ENCODE data around the gene CFAP100. TPM values are rescaled to one million over a fixed set of nuclear protein-coding genes. Genes with fewer than 3 reads are reported as not detected.

Gene CFAP100
- total RNA-seq, 1 experiment from 2014 or later: not detected

DNA sequence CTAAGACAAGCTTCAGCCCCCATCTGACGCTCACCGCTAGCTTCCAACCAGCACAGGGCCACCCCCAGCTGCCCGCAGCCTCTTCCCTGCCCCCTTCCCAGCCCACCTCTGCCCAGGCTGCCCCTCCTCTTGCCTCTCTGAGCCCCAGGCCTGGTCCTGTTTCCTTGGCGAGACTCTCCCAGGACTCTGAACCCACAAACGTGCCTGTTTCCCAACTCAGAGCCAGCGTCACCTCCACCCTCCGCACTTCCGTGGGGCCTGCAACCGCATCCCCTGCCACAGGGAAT lies 45.9 kb downstream of the CFAP100 start:
- DNase-seq (ENCODE audit: low read depth): no peak

DNA sequence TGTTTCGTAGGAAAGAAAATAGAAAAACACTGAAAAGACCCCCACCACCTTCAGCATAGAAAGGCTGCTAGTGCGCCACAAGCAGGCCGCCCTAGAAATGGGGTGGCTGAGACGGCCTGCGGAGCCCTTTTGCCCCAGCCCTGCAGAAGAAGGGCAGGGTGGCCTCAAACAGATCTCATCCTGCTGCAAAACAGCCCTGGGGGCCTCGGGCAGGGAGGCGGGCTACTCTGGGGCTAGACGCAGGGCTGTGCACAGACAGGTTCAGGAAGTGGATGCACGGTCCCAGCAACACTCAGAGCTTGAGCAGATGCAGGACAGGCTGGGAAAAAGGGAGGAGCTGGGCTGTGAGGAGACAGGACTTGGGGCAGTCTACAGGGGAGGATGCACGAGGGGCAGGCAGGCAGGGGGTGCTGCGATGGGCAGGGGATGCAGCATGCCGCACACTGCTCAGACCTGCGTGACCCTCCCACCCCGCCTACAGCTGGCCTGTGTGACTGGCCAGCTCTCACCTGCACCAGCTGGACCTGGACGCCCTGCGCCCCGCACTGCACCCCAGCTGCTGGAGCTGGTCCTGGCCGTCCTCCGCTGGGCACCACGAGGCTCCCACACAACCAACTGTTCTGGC lies 46.7 kb downstream of the CFAP100 start:
- DNase-seq (ENCODE audit: low read depth): no peak

DNA sequence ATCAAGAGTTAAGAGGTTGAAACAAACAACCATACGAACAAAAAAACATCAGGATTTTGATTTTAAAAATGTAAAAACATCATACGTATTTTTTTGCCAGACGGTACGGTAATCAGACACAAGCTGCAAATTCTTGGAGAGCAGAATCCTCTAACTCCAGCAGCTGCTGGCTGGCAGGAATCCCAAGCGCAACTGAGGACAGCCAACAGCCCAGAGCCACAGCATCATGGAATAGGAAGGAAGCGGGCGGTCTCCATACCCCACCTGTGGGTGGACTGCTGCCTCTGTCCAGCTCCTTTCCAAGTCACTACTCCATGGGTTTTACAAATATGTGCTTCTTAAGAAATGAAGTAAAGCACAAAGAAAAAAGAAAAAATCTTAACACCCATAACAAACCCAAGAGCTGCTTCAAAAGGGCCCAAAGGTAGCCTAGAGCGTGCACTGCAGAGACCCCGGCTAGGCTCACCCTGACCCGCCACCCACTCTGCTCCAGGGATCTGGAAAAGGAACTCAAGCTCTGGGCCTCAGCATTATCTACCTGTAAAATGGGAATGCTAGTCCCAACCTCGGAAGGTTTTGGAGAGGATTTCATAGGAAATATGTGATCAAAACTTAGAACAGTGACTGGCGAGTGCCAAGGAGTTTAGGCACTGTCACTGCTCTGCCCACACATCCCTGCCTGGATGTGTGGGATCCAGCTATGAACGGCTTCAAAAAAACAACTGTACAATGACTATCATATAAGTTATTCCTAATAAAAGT lies 47.6 kb downstream of the CFAP100 start:
- no peak for DNase-seq (ENCODE audit: low read depth)

DNA sequence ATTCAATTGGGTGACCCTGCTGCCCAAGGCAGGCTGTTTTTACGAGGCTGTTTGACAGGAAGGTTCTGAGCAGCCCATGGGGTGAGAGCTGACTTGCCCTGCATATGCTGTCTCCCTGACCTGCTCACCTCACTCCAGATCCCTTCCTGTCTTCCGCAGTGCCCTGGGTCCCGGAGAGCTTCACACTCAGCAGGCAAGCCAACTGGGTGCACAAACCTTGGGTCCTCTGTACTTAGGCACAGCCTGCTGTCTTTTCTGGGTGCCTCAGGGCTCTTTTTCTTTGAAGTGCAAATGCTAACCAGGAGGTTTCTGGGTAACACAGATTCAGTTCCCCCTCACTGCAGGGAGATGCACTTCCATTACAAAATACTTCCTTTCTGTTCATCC lies 48.1 kb downstream of the CFAP100 start:
- DNase-seq (ENCODE audit: low read depth): no peak

DNA sequence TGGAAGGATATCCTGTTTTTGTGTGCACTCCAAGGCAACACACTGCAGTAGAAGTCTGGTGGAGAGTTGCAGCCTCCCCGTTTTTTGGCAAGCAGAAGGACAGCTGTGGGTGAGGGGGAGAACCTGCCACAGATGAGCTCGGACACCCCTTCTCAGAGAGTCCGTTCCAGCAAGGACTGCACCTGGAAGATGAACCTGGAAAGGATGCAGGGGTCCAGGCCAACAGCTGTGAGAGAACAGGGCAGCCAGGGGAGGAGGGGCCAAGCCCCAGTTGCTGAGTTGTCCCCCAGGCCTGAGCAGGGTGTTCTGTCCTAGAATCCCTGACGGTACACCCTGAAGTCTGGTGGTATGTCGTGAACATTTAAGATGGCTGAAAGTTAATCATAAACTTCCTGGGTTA lies 50.8 kb downstream of the CFAP100 start:
- DNase-seq (ENCODE audit: low read depth): no peak

DNA sequence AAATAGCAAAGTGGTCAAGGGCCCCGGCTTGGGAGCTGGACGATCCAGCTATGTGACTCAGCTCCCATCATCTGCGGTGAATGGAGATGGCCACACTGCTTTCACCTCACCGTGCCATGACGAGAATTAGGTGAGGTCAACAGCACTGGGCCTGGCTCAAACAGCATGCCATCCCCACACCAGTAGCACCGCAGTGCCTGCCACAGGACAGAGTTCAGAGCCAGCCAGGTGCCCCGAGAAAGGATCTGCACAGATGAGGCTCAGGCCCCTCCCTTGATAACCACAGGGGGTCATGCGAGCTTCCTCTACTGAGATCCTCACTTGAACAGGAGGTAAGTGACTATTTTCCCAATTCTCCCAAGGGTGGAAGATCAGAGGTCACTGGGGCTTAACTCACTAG lies 51.6 kb downstream of the CFAP100 start:
- no peak for DNase-seq (ENCODE audit: low read depth)

DNA sequence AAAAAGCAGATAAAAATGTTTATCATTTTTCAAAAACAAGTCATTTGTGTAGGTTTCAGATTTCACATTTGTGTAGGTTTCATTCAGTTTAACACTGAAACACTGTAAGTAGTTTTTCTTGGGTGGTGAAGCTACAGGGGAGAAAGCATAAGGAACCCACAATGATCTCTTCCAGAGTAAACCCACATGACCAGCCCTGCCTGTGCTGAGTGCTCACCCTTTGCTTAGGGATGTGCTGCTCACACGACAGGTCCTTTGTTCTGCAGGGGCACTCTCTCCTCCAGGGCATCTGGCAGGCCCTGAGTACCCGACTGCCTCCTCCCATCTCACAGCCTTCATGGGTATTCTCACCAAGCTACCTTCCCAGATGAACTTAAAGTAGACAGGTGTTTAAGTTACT lies 52.1 kb downstream of the CFAP100 start:
- DNase-seq (ENCODE audit: low read depth): no peak

DNA sequence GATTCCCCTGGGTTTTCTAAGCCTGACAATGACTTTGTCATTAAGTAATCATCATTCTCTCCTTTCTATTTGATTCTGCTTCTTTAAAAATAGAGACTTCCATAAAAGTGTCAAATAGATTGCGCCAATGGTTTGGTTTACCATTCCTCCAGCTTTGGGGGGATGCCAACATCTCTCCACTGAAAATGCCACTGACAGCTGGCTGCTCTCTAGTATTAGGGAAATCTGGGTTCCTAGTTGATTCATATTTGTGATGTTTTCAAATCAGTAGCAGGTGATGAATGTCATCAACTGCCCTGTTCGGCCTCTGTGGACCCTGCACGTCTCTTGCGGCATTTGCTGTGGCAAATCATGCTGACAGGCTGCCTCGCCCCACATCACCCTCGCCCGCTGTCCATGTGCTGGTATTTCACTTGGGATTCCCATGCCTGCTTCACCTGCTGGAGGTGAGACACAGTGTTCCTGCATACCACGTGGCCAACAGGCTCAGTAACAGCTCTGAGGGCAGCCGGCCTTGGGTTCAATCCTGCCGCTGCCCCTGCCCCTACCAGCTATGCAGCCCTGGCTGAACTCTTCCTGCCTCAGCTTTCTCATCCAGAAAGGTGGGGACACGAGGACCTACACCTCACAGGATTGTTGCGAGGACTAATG lies 52.9 kb downstream of the CFAP100 start:
- no peak for DNase-seq (ENCODE audit: low read depth)

DNA sequence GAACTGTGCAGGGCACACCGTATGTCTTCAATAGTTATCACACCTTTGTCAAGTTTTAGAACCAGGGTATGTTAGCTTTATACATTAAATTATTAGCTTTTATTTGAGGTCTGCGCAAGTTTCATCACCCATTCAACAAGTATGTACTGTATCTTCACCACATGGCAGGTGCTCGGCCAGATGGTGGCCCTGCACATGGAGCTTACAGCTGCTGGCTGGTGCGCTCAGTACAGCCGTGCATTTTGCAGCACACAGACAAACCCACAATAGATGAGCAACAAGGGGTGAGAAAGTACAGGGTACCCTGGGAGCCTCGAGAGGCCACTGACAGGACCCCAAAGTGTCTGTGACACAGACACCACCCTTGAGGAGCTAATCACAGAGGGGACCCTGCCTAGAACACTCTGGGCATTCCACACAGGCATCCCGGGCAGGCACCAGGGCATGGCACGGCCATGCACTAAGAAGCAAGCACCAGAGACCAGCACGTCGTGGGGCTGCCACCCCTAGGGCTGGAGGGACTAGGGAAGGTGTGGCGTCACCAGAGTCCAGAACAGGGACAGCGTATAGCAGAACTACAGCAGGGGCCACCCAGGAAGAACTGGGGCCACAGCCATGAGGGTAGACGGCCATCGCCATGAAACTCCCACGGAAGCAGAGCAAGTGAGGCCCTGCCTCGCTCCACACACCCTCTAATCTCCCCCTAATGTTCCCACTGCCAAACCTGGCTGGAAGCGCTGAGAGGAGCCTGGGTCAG lies 53.6 kb downstream of the CFAP100 start:
- no peak for DNase-seq (ENCODE audit: low read depth)

DNA sequence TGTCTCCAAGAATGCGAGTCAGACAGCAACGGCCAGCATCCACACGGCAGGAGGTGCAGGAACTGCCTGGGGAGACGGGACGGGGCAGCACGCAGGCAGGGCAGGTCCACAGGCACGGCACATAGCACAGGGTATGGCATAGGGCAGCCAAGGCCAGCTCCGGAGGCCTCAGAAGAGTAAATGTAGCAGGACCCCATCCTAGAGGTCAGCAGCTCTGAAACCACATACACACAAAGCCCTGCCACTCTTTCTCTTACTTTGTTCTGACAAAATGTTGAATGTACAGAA lies 54.1 kb downstream of the CFAP100 start:
- DNase-seq (ENCODE audit: low read depth): no peak

DNA sequence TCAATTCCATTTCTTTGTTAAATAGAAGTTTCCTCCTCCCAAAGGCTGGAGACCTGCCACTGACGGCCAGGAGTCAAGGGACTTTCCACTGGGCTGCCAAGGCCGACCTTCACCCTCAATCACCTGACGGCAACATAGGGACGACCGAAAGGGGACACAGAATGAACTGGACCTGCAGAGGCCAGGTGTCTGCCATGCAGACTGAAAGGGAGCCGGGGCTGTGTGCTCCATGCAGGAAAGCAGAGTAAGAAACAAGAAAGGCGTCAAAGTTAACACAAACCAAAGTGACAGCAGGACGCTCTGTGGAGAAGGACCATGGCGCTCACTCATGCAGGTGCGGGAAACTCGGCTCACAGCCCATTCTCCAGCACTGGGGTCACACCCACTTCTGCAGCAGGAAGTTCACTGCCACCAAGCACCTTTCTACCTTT lies 54.9 kb downstream of the CFAP100 start:
- DNase-seq (ENCODE audit: low read depth): no peak

DNA sequence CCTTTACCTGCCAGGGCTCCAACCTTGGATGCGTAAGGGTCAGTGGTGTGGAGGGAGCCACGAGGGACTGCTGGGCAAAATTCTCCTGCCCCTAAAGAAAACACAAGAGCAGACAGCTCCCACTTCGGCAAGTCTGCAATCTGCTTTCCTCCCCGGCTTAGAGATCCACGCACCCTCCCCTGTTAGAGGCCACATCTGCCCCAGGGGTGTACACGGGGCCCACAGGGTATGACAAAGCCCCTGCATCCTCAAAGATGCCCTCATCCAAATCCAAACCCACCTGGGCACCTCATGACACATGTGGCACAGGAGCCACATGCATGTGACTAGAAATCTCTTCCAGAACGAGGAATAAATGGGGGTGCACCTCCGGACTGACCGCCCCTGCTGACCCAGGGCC lies 55.5 kb downstream of the CFAP100 start:
- no peak for DNase-seq (ENCODE audit: low read depth)

DNA sequence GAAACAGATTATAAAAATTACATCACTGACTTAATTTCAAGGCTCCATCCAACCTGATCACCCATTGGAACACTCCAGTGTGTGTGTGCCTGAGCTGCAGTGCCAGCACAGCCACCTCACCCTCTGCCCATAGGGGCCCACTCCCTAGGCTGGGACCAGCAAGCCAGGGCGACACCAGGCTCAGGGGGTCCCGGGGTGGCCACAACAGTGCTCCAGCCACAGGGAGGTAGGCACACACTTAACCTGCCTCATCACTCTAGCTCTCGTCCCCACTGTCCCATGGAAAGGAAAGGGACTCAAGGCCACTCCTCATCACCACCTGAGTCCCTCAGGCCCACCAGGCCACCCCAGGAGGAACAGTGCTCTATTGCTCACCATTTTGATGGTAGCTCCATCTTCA lies 56.0 kb downstream of the CFAP100 start:
- no peak for DNase-seq (ENCODE audit: low read depth)

DNA sequence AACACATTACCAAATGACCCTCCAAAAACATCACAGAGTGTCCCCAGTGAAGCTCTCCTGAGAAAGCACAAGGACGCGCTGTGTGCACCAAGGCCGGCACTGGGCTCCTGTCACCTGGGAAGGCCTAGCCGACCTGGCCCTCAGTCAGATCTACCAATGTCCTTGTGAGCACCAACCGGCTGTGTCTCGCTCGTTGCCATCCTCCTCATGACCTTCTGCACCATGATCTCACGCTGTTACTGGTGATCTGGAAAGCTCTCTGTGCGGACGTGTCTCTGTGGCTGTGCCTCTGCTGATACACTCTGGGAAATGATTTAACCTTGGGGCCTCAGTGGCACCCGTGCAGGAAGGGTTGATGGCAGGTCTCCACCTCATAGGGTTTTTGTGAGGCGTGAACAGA lies 56.8 kb downstream of the CFAP100 start:
- no peak for DNase-seq (ENCODE audit: low read depth)

DNA sequence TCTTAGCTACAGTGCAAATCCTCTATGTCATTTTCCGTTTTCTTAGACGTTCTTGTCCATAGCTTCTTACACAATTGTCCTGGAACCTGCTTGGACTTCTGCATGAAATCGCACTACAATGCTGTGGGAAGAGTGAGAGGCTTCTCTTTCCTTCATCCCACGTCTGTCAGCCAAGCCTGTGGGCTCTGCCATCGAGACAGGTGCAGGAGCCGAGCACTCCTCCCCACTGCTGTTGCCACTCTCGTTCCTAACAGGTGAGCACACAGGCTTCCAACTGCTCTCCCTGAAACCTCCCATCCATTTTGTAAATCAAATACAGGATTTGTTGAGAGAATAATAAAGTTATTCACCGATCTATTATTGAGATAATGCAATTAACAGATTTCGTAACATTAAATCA lies 57.5 kb downstream of the CFAP100 start:
- DNase-seq (ENCODE audit: low read depth): no peak

DNA sequence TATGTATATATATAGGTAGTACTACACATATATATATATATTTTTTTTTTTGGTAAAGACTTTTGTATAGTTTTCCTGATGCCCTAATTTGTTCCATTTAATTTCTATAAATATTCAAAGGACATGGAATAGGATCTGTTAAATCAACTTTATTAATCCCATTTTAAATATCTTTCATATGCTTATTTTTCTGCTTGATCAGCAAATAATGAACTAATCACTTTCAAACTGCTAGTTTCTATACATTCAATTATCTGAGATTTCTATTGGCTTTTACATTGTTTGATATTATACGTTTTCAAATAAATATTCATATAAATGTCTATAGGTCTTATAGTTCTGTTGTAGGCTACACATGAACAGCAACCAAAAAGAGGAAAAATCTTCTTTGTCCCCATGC lies 59.3 kb downstream of the CFAP100 start:
- DNase-seq (ENCODE audit: low read depth): no peak

DNA sequence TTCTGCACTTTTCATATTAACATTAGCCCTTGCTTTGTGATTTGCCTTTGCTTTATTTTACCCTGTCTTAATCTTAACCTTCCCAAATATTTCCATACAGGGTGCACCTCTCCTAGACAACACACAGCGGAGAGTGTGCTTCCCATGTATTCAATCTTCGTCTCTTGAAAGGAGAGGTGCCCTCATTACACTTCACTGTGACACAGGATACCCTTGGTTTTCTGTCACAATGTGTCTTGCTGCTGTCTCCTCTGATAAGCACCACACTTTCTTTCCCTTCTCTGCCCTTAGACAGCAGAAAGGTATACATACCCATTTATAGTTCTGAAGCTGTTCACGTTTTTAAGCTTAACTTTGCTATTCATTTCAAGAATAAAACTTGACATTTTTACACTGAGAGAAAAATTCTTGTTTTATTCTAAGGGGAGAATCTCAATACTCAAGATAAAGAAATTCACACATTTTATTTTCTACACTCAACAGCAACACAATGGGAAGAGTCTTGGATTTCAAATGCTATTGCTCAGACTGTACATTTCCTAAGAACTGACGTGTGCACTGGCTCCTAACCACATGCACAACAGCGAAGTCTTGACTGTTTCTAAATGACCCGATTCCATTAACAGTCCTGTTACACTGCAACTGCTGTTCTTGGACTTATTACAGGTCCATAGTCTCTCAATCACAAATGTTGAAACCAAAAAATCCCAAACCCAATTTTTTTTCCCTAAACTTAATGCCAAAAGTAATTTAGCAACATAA lies 59.9 kb downstream of the CFAP100 start:
- DNase-seq (ENCODE audit: low read depth): no peak

DNA sequence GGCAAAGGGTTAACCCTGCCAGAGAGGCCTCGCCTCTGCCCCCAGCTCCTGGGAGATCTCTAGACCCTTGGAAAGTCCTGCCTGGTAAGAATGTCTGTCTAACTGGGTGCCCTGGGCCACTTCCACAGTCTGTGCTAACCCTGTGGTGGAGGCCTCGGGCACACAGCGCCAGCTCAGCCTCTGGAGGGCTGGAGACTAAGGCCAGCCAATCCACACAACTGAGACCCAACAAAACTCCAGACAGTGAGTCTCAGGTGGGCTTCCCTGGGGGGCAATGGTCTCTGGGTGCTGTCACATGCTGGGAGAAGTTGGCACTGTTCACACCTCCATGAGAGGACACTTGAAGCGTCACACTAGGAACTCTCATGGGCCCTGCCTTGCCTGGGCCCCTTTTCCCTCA lies 61.5 kb downstream of the CFAP100 start:
- DNase-seq (ENCODE audit: low read depth): no peak

DNA sequence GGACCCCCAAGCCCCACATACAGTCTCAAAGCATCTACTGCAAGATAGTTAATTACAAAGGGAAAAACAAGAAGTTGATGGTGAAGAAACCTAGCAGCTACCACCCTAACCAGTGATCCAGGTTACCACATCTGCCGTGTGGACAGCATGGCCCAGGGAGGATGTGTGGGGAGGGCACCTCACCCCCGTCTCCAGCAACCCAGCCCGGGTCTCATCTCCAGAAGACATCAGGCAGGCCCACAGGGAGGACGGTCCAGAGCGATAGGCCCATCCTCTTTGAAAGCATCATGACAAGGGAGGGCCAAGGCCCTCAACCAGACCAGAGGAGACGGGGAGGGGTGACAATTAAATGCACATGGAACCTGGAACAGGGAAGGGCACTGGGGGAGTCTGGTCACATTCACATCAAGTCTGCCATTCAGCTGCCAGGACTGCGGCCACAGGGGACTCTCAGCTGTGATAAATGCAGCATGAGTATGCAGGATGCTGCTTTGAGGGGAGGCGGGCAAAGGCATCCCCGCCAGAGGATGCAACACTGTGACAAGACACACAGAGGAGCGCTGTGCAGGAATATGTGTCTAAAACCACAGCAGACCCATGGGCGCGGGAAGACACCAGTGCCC lies 62.2 kb downstream of the CFAP100 start:
- no peak for DNase-seq (ENCODE audit: low read depth)

DNA sequence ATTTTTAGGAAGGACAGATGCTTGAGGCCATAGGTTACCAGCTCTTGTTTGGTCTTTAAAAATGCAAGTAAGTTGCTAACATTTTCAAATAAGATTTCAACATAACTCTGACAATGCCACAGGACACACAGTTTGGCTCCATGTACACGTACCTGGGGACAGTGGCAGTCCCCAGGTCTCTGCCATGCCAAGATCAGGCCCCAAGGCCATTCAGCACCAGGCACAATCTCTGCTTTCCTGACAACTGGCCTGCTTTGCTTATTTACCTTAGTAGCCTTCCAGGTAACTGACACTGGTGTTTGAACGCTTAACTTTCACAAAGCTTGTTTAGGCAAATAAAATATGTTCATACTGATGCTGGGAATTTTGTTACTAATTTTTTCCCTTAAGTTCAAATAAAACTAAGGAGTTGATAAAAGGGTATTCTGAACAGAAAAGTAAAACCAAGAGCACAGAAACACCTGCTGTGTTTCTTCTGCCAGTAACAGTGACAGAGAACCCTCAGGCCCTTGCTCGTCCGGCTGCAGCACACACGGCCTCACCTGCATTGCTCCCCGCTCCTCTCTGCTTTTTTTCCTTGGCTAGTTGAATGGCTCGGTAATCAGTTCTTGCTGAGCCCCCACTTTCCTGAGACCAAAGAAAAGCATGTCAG lies 64.5 kb downstream of the CFAP100 start:
- DNase-seq (ENCODE audit: low read depth): no peak

DNA sequence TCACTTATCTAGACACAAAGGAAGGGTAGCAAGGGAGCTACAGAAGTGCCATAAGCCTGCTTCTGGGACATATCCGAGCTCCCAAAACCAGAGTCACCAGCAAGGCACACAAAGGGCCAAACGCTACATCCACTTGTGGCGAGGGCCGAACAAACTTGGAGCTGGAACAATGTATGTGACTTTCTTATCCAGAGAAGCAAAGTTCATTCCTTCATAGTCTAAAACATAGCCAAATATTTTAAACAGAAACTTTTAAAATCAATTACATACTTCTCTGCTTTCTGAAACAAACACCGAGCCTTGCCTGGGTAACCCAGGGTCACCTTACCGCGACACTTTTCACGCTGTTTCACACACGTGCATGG lies 65.0 kb downstream of the CFAP100 start:
- DNase-seq (ENCODE audit: low read depth): no peak
